NCI-H1694 (cell line): ENCODE data around the gene ETS1.

Source experiments
- DNase-seq: peaks from one replicate; lab custom pipeline; 2025; lab: John Stamatoyannopoulos, UW

The ETS1 gene

GRCh38 chr11:128587415-128587814 is at the start of gene ETS1:
Gene ETS1, minus strand, starts transcription at chr11:128587558. Its CDS starts 14,428 bp downstream, at chr11:128573130.
- DNase-seq = no peak

GRCh38 chr11:128634395-128634794 is 47.0 kb upstream of the ETS1 start:
- no peak for DNase-seq

DNA sequence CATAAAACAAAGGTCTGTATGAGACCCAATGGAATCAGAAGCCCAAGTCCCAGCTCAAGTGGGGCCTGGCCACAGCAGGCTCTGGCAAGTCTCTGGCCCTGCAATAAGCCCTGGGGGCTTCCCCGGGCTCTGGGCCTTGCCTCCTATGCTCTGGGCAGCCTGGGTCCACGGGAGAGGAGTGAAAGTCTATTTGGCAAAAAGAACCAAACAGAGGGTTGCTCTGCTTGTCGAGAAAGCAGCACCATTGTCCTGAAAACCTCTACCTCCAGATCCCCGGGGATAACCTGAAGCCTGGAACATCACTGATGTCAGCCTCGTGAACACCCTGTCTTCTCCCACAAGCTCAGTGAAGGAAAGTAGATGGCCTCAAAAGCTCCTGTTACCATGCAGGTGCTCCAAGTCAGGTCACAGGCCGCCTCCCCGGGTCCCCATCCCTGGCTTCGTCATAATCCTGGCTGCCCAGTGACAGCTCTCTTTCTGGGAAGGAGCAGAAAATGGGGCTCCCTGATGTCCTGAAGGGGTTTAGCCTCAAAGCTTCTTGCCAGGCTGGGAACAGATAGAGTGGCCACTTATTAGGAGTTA is 46.1 kb upstream of the ETS1 start:
- DNase-seq = no peak

DNA sequence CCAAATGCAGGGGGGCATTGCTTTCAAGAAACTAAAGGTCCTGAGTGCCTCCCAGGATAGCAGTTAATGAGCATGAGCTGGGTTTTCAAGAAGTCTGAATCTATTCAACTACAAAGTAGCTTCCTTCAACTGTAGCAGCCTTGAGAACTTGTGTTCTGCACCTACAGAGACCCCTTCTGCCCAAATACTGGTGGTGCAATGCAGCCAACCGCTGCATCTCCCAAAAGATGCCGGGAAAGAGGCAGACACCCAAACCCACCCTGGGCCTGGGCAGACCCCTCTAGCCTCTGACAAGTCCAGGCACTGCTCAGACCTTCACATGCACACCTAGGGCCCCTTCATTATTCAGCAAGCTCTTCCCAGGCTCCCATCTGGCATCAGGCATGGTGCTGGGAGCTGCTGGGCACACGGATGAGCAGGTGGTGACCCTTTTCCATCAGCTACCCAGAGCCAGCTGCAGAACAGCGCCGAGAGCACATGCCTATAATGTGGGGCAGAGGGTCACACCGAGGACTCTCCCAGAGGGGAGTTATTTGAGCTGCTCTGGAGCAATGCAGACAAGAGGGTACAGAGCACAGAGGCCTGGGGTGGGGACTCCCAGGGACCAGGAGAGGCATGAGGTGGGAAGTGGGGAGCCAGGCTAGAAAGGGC is 44.9 kb upstream of the ETS1 start:
- peak; percentile 13 for DNase-seq

DNA sequence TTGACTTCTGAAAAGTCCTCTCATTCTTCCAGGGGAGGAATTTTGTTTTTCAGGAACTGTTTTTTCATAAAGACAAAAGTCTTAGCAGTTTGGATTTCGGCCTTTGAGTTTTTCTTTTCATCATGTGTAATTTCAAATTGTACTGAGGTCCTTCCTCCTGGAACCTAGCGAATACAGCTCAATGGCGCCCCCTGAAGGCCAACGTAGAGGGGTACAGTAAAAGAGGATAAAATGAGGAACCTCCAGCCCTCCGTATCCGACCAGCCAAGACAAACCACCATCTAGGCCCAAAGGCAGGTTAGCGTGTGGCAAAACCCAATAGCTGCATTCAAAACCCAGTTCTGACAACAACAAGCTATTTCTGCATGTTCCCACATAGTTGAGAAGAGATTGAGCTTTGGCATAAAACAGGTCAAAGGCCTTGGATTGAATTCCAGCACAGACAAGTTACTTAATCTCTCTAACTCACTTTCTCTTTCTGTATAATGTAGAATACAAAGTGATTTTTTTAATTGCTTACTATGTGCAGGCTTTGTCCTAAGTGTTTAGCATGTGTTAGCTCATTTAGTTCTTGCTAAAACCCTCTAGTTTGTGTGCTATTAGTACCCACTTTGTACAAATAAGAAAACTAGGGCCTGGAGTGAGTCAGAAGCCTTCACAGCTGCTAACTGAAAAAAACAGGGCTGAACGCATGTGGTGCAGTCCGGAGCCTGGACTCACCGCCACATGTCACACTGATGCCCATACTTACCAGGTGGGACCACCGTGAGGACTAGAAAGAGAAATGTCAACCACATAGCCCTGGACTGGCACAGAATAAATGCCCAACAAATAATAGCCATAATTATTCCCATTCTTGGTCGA is 43.2 kb upstream of the ETS1 start:
- peak; percentile 28 for DNase-seq

- DNase-seq = no peak
Measured at GRCh38 chr11:128629516-128630106, 42.3 kb upstream of the ETS1 start.

- DNase-seq = no peak
Measured at GRCh38 chr11:128628686-128629085, 41.3 kb upstream of the ETS1 start.

DNA sequence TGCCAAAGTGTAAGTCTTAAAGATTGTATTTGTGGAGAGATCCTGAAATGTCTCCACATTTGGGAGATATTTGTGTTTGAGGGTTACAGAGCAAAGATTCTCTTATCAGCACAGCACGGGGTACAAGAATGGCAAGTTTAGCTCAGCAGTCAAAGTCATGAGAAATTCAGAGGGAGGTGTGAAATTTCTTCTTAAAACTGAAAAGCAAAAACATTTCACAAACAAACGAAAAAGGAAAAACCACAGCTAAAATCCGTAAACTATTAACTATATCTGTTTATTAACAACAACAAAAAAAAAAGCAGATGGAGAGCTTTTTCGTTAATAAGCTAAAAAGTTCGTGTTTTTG is 40.9 kb upstream of the ETS1 start:
- DNase-seq = no peak

- no peak for DNase-seq
Measured at GRCh38 chr11:128627666-128628324, 40.4 kb upstream of the ETS1 start.

GRCh38 chr11:128626913-128627665 is 39.7 kb upstream of the ETS1 start:
- DNase-seq = no peak

GRCh38 chr11:128625746-128626145 is 38.4 kb upstream of the ETS1 start:
- DNase-seq = no peak

DNA sequence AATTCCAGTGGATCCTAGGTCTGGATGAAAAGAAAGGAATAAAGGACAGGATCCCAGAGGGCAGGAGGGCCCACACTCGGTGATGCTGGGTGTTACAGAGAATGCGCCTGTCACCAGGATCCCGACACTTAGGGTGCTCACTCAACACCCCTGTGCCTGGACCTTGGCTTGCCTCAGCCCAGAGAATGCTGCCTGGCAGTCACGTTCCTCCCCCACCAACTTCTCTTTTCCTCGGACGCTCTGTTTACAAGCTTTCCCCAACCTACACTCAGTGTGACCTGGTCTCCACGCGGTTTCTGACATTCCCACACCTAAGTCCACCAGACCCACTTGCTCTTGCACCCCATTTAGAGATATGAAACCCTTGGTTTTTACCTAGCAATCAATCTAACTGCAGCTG is 38.0 kb upstream of the ETS1 start:
- no peak for DNase-seq

- DNase-seq = no peak
Measured at GRCh38 chr11:128624269-128625175, 37.2 kb upstream of the ETS1 start.

DNA sequence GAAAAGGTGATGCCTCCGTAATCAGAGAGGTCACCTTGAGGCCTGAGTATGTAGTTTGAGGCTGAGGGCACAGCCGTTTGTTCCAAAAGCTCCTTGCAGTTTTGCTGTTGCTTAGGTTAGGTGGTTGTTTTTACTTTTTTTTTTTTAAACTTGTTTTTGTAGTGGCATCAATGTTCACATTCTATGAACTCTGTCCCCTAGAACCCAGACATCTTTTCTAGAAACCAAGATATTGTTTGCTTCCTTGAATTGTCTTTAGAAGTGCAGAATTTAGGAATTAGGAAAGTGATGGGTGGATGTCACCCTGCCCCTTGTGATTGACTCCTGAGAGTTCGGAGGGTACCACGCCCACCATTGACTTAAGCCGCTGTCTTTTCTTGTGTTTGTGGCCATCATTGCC is 35.7 kb upstream of the ETS1 start:
- no peak for DNase-seq

DNA sequence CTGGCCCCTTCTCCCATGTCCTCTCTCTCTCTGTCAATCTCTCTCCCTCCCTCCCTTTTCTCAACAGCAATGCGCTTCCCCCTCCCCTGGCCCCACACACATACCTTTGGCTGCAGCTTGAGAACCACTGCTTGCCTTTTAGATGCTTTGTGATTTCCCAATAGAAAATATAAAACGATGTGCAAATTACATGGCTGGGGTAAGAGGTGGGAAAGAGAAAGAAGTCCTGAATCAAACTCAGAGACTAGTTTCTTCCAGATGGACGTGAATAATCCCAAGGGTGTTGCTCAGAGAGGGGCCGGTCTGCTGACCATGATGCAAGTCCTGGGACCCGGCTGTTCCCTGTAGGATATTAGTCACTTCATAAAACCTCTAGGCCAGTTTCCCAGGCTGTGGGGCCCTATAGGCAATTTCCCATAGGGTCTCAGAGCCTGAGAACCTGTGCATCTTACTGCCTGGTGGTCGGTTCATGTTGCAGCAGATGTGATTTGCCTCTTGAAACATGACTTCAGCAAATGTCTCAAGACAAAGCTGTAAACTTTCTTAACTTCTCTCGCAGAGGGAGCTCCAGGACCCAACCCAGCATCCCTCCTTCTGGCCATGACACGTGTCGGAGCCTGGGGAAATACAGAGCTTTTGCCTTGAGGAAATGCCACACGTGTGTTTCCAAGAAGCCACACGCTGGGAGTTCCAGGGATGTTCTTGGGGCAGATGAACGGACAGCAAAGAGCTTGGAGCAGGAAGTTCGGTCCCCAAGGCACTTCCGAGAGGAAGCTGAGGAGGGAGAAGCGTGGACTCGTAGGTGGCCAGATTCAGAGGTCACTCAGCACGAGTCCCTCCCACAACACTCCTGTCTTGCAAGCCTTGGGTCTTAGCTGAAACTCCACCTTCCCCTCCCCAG is 34.5 kb upstream of the ETS1 start:
- DNase-seq = no peak

- DNase-seq = no peak
Measured at GRCh38 chr11:128620309-128621100, 33.1 kb upstream of the ETS1 start.

DNA sequence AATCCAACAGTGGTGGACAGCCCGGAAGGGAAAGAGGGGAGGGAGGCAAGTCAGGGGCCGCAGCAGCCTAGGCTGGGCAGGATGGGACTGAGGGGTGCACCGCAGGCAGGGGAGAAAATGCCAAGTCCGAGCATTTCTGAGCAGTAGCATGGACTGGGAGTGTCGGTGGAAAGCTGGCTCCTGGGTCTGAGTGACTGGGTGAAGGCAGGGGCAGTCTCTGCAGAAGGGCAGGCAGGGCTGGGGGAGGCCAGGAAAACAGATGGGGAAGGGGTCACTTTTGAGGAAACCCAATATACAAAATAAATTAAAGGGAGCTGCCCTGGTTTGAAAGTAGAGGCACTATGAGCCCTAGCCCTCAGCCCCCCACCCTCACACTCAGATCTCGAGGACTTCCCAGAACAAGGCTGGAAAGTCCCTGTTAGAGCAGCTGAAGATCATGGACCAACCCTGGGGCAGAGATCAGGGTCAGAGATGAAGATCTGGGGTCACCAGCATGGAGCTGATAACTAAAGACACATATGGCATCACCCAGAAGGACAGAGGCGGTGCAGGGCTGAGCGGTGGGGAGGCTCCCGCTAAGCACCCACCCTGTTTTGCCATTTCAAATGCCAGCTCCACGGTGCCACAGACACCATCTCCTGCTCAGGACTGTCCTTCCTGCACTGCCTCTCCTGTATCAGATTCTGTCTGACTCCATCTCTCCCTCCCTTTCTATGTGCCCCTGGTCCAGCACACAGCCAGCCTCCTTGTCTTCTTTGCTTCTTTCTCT is 32.4 kb upstream of the ETS1 start:
- DNase-seq = no peak

DNA sequence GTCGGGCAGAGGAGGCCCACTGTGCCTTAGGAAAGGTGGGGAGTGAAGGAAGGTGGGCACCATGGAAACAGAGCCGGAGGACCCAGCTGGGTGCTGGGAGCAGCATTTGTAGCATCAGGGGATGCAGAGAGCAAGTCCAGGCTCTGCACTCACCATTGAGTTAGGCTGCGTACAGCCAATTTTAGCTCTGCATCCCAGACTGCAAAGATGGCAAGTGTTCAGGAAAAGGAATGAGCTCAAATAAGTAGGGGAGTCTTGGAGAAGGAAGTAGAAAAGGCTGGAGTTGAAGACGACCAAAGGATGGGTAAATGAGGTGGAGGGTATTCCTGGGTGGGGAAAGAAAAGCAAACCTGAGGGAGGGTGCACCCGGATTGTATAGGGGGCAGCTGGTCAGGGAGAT is 31.6 kb upstream of the ETS1 start:
- no peak for DNase-seq
